C4-2B (cell line): Measurements from ENCODE around the gene APLF.
"Not testable (repeated sequence)": the region's sequence is repeated elsewhere in the genome, so short reads cannot be mapped to it uniquely, and the experiment has no call there.

Experiments
- H3K27ac ChIP-seq: fragments of 450-650 bp; 2 replicates; pipeline ENCODE4 v1.5.1; 2017
- ZFX ChIP-seq: fragments of 450-650 bp; IDR thresholded peaks from 2 replicates; pipeline ENCODE4 v1.6.1; 2017
- TF ChIP-seq, protein P1 (sequence below): fragments of 450-650 bp; conservative IDR thresholded peaks from 2 replicates; pipeline ENCODE4 v1.5.1; 2017; ENCODE audit warnings: mild to moderate bottlenecking

The APLF gene

DNA sequence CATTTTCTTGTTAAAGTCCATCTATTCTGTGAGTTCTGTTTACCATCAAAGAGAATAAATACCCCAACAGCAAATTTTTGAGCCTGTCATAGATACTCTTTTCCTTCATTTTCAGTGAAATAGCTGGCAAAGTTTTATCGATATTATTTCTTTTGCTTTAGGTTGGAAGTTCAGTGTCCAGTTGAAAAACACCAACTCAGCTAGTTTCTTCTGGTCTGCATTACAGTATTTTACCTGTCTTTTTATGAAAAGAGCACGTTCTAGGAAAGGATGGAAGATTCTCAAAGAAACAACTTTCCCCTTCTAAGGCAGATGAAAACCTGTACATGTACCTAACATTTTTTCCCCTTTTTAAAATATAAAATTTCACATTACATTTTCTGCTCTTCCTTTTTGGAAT, 95.5 kb downstream of the APLF start:
- H3K27ac ChIP-seq, result no peak overlapping the region
- no peak for TF ChIP-seq ZFX
- TF ChIP-seq, protein P1, sequence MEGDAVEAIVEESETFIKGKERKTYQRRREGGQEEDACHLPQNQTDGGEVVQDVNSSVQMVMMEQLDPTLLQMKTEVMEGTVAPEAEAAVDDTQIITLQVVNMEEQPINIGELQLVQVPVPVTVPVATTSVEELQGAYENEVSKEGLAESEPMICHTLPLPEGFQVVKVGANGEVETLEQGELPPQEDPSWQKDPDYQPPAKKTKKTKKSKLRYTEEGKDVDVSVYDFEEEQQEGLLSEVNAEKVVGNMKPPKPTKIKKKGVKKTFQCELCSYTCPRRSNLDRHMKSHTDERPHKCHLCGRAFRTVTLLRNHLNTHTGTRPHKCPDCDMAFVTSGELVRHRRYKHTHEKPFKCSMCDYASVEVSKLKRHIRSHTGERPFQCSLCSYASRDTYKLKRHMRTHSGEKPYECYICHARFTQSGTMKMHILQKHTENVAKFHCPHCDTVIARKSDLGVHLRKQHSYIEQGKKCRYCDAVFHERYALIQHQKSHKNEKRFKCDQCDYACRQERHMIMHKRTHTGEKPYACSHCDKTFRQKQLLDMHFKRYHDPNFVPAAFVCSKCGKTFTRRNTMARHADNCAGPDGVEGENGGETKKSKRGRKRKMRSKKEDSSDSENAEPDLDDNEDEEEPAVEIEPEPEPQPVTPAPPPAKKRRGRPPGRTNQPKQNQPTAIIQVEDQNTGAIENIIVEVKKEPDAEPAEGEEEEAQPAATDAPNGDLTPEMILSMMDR, result no peak

DNA sequence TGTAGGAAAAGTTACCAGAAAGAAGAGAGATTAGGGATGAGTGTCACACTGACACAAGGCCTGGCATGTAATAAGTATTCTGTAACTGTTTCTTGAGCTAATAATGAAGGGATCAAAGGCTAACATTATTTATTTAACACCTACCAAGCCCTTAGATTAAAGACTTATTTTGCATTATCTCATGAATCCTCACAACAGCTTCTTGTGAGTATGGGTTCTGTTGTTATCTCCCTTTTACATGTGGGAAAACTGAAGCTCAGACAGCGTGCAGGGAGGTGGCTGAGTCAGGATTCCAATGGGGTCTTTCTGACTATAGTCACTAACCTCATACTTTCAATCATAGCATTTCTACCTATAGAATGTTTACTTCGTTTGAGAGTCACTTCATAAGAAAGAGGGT, 97.0 kb downstream of the APLF start:
- H3K27ac ChIP-seq, result no peak overlapping the region
- TF ChIP-seq, protein P1, result no peak
- TF ChIP-seq ZFX, result no peak

DNA sequence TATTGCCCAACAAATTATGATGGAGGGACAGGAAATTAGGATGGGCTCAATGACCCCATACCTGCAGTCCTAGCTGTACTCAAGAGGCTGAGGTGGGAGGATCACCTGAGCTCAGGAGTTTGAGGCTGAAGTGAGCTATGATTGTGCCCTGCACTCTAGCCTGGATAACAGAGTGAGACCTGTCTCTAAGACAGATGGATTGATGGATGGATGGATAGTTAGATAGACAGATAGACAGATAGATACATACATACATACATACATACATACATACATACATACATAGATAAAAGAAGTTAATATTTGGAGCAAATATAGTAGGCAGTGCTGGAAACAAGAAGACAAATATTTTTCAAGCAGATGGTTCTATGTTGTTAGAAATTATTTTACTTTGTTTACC, 97.9 kb downstream of the APLF start:
- no peak overlapping the region for H3K27ac ChIP-seq
- no peak for TF ChIP-seq ZFX
- TF ChIP-seq, protein P1, result no peak

DNA sequence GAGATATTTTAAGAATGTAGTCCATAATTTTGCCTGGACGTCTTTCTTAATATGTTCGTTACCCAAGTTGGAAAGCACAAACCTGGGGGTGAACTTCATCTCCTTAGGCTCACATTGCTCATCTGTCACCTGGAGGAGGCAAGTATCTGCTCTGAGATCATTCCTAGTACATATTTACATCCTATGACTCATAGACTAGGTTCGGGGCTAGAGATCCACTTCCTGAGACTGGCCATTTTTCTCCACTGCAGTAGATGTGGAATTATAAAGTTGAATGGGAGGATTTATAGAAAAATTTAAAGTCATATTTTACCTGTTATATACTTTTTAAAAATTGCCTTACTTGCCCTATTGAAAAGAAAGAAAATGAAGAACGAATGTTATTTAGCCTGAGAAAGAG, 98.5 kb downstream of the APLF start:
- no peak for TF ChIP-seq ZFX
- TF ChIP-seq, protein P1, result no peak
- H3K27ac ChIP-seq, result no peak overlapping the region

DNA sequence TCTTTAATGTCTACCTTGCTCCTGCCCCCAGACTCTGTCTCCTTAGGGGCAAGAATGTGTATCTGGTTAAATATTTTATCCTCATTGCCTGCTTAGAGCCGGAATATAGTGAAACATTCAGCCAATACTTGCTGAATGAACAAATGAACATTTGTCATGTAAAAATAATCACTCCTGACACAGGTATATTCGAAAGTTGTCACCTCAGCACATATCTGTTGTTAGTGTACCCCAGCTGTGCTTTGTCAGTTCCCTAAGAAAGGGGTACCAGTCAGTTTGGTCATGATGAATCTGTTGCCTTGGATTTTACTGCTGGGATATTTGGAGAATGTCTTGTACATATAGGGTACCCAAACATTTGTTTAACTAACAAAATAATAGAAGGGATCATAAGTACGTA, 99.0 kb downstream of the APLF start:
- no peak overlapping the region for H3K27ac ChIP-seq
- TF ChIP-seq, protein P1, result no peak
- TF ChIP-seq ZFX, result no peak

DNA sequence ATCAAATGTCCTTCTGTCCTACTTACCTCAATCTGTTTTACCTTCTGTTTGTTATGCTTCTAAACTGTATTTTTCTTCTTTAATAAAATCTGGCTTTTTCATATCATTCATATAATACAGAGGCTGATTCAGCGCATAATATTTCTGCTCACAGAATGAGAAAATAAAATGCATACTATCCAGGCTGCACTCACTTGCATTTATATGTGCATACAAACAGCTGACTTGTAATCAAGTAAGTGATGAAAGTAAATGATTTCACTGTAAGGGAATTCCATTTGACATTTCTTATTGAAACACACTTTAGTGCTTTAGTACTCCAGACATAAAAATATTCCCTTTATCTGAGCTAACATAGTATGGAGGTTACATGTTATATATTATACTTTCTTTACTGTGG, 100.7 kb downstream of the APLF start:
- no peak overlapping the region for H3K27ac ChIP-seq
- TF ChIP-seq, protein P1, result no peak
- TF ChIP-seq ZFX, result no peak

DNA sequence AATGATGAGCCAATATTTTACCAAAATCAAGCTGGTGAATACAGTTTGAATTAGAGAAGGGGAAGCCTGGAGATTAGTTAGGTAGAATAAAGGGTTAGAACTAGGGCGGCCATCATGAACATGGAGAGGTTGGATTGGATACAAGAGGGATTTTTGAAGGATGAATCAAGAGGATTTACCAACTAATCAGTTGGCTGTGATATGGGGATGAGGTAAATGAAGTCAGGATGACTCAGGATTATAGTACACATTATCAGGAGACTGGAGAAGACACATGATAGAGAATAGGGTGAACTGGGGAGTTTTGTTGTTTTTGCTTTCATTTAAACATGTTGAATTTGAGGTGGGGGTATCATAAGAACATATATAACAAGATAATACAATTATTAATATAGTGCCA, 102.2 kb downstream of the APLF start:
- no peak overlapping the region for H3K27ac ChIP-seq
- TF ChIP-seq, protein P1, result no peak
- no peak for TF ChIP-seq ZFX

DNA sequence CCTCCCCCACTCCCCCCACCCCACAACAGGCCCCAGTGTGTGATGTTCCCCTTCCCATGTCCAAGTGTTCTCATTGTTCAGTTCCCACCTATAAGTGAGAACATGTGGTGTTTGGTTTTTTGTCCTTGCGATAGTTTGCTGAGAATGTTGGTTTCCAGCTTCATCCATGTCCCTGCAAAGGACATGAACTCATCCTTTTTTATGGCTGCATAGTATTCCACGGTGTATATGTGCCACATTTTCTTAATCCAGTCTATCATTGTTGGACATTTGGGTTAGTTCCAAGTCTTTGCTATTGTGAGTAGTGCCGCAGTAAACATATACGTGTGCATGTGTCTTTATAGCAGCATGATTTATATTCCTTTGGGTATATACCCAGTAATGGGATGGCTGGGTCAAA, 103.0 kb downstream of the APLF start:
- not testable (repeated sequence) for H3K27ac ChIP-seq
